RWPE2 (cell line): Measurements from ENCODE around the gene TCF12.
A peak's percentile ranks its signal among the peaks of the same experiment; 100 is the strongest.
"Not testable (repeated sequence)": the region's sequence is repeated elsewhere in the genome, so short reads cannot be mapped to it uniquely, and the experiment has no call there.

Source experiments
- ATAC-seq: fragments of 200-7000 bp; cut with Tn5 transposase; 3 replicates; pipeline ENCODE4 v1.9.1; 2021; ENCODE audit warnings: low read depth
- DNase-seq: peaks from one replicate; pipeline ENCODE4 v3.0.0-alpha.2; 2020; ENCODE audit warnings: low spot score
- H3K27ac ChIP-seq: fragments of 450-650 bp; 2 replicates; pipeline ENCODE4 v1.5.1; 2017; ENCODE audit warnings: mild to moderate bottlenecking; ENCODE audit not compliant: poor library complexity, severe bottlenecking
- H3K27me3 ChIP-seq: fragments of 250-450 bp; sonication (Bioruptor Pico); 2 replicates; pipeline ENCODE4 v1.5.1; 2021; ENCODE audit warnings: mild to moderate bottlenecking, moderate library complexity; ENCODE audit not compliant: insufficient read depth, poor library complexity, severe bottlenecking
- H3K36me3 ChIP-seq: fragments of 250-450 bp; sonication (Bioruptor Pico); 2 replicates; pipeline ENCODE4 v1.5.1; 2020; ENCODE audit warnings: low read depth, mild to moderate bottlenecking, moderate library complexity
- H3K4me1 ChIP-seq: fragments of 250-450 bp; sonication (Bioruptor Pico); 2 replicates; pipeline ENCODE4 v1.5.1; 2021; ENCODE audit warnings: mild to moderate bottlenecking, moderate library complexity; ENCODE audit not compliant: insufficient read depth, poor library complexity, severe bottlenecking
- H3K4me3 ChIP-seq: fragments of 250-450 bp; sonication (Bioruptor Pico); 2 replicates; pipeline ENCODE4 v1.5.1; 2021; ENCODE audit warnings: mild to moderate bottlenecking, moderate library complexity; ENCODE audit not compliant: severe bottlenecking
- H3K9me3 ChIP-seq: fragments of 250-450 bp; sonication (Bioruptor Pico); 2 replicates; pipeline ENCODE4 v1.5.1; 2021; ENCODE audit warnings: mild to moderate bottlenecking, moderate library complexity; ENCODE audit not compliant: severe bottlenecking
- CTCF ChIP-seq: fragments of 450-650 bp; IDR thresholded peaks from one replicate; pipeline ENCODE4 v1.5.1; 2017; ENCODE audit warnings: mild to moderate bottlenecking, moderate library complexity; ENCODE audit not compliant: poor library complexity, severe bottlenecking

Gene TCF12

DNA sequence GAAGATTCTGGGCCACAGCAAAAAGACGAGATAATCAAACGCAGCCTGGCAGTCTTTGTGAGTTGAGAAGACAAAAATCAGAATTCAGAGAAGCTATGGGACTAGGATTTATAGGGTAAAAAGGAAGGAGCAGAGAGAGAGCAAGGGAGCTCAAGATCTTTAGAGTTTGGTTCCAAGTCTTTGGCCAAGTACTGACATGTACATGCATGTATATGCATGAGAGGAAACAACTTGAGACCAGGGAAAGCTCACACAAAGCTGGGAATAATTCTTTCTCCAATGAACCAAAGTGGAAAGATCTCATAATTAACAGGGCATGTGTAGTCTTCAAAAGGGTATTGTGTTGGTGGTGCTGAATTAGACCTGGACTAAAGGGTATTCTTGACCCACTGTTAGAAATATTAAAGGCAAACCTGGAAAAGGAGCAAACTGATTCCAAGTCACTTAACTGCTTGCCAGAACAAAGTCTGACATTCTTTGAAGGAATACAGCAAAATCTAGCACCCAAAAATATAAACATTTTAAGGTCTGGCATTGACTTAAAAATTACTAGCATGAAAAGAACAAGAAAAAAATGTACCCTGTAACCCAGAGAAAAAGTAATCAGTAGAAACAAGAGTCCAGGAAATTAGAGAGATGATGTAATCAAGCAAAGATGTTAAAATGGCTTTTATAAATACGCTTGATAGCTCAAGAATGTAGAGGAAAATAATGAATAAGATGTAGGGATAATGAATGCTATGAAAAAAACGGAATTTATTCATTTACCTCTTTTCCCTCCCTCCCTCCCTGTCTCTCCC lies 231.8 kb downstream of the TCF12 start:
- DNase-seq = no peak

DNA sequence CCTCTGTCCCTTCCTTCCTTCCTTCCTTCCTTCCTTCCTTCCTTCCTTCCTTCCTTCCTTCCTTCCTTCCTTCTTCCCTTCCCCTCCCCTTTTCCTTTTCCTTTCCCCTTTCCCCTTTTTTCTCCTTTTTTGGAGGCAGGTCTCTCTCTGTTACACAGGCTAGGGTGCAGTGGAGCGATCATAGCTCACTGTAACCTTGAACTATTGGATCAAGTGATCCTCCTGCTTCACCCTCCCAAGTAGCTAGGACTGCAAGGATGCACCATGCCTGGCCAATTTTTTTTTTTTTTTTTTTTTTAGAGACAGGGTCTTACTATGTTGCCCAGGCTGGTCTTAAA lies 232.4 kb downstream of the TCF12 start:
- ATAC-seq, H3K36me3 ChIP-seq, H3K9me3 ChIP-seq, H3K27ac ChIP-seq, DNase-seq, H3K4me3 ChIP-seq, H3K27me3 ChIP-seq: not testable (repeated sequence)
- H3K4me1 ChIP-seq = peaks cover 24% of the 10 kb centered on the region

More for the DNA sequence above, 231.8 kb downstream of the TCF12 start:
- no peak for TF ChIP-seq CTCF
- peaks cover 24% of the 10 kb centered on the region for H3K4me1 ChIP-seq
- H3K27ac ChIP-seq = peak overlapping the region; percentile 29
- peaks cover 4% of the 10 kb centered on the region for H3K9me3 ChIP-seq
- 0 out of 2 replicates have a peak, but pooled peaks cover 9% of the 10 kb centered on the region for H3K36me3 ChIP-seq
- no peaks in the 10 kb centered on the region for H3K27me3 ChIP-seq
- peak; percentile 48; the same call in 2 of the 3 replicates for ATAC-seq
- H3K4me3 ChIP-seq = no peak overlapping the region

- DNase-seq = no peak
- Histone ChIP-seq H3K4me3 (no peak overlapping the region), H3K36me3 (0 out of 2 replicates have a peak, but pooled peaks cover 9% of the 10 kb centered on the region), H3K27me3 (no peaks in the 10 kb centered on the region), H3K4me1 (peaks cover 24% of the 10 kb centered on the region), H3K27ac (no peak overlapping the region), H3K9me3 (peaks cover 4% of the 10 kb centered on the region)
- TF ChIP-seq CTCF = no peak
- ATAC-seq = no peak
Measured at GRCh38 chr15:57152133-57152532, 233.7 kb downstream of the TCF12 start.

GRCh38 chr15:57152666-57153539 lies 234.5 kb downstream of the TCF12 start:
- Histone ChIP-seq H3K9me3 (peaks cover 4% of the 10 kb centered on the region), H3K27me3 (no peaks in the 10 kb centered on the region), H3K4me3 (no peak overlapping the region), H3K27ac (no peak overlapping the region), H3K36me3 (0 out of 2 replicates have a peak, but pooled peaks cover 9% of the 10 kb centered on the region), H3K4me1 (peaks cover 24% of the 10 kb centered on the region)
- TF ChIP-seq CTCF = no peak
- DNase-seq (no peak), ATAC-seq (no peak)

GRCh38 chr15:57156210-57156884 lies 237.9 kb downstream of the TCF12 start:
- no peak overlapping the region for H3K27ac ChIP-seq
- H3K36me3 ChIP-seq = peaks cover 9% of the 10 kb centered on the region; the same call in 1 of the 2 replicates
- H3K9me3 ChIP-seq = peaks cover 4% of the 10 kb centered on the region
- no peaks in the 10 kb centered on the region for H3K27me3 ChIP-seq
- peaks cover 12% of the 10 kb centered on the region for H3K4me1 ChIP-seq
- ATAC-seq (no peak), DNase-seq (no peak)
- H3K4me3 ChIP-seq = no peak overlapping the region
- no peak for TF ChIP-seq CTCF
